Renal cortex interstitium (tissue), 15 donors: ENCODE measurements around the gene B3GNT3. TPM values are rescaled to one million over a fixed set of nuclear protein-coding genes. Genes with fewer than 3 reads are reported as not detected.

Source experiments
- DNase-seq, 11 donors: peaks; one replicate each; pipeline ENCODE4 v3.0.0-alpha.2; 2013; ENCODE audit warnings: low read depth in 9 of 11, low spot score in 4 of 11; ENCODE audit errors: extremely low read depth in 1 of 11
- long read RNA-seq, 16 experiments: transcript quantifications; one replicate each; lab custom pipeline, GENCODE V29; 2026
- polyA plus RNA-seq, 3 donors: library from polyadenylated mRNA; unstranded; fragments of 120-200 nt; gene quantifications; one replicate each; pipeline ENCODE4 v1.2.1, GENCODE V29; 2013; ENCODE audit not compliant: insufficient read length in 3 of 3

B3GNT3 gene
- polyA plus RNA-seq = 1 to 10 TPM; 7.3 to 8.8 (median 7.4) TPM
- long read RNA-seq, donor 1, partial matches to known transcripts = 0 of 1 reads
- long read RNA-seq, donor 1, other reads (novel, unspliced or antisense) = 0 of 1 reads
- long read RNA-seq, donor 2, partial matches to known transcripts = 0 of 3 reads
- long read RNA-seq, donor 2, other reads (novel, unspliced or antisense) = 0 of 3 reads
- long read RNA-seq, donor 3, transcript B3GNT3-201 (3 exons, 2,226 nt) = major isoform, 9 of 9 reads
- long read RNA-seq, donor 3, partial matches to known transcripts = 0 of 9 reads
- long read RNA-seq, donor 3, other reads (novel, unspliced or antisense) = 0 of 9 reads
- long read RNA-seq, donor 4, partial matches to known transcripts = 0 of 3 reads
- long read RNA-seq, donor 4, other reads (novel, unspliced or antisense) = 0 of 3 reads
- long read RNA-seq, donor 5, transcript B3GNT3-201 (3 exons, 2,226 nt) = major isoform, 5 of 5 reads
- long read RNA-seq, donor 5, partial matches to known transcripts = 0 of 5 reads
- long read RNA-seq, donor 5, other reads (novel, unspliced or antisense) = 0 of 5 reads
- long read RNA-seq, donor 6, partial matches to known transcripts = 0 of 1 reads
- long read RNA-seq, donor 6, other reads (novel, unspliced or antisense) = 0 of 1 reads
- long read RNA-seq, donor 7, partial matches to known transcripts = 0 of 2 reads
- long read RNA-seq, donor 7, other reads (novel, unspliced or antisense) = 0 of 2 reads
- long read RNA-seq, donor 8 = 0 reads
- long read RNA-seq, donor 9, partial matches to known transcripts = 0 of 1 reads
- long read RNA-seq, donor 9, other reads (novel, unspliced or antisense) = 0 of 1 reads
- long read RNA-seq, donor 10, partial matches to known transcripts = 0 of 3 reads
- long read RNA-seq, donor 10, other reads (novel, unspliced or antisense) = 0 of 3 reads
- long read RNA-seq, donor 11, partial matches to known transcripts = 0 of 1 reads
- long read RNA-seq, donor 11, other reads (novel, unspliced or antisense) = 0 of 1 reads
- long read RNA-seq, donor 12, partial matches to known transcripts = 0 of 3 reads
- long read RNA-seq, donor 12, other reads (novel, unspliced or antisense) = 0 of 3 reads
- long read RNA-seq, donor 13, partial matches to known transcripts = 8 of 12 reads
- long read RNA-seq, donor 13, other reads (novel, unspliced or antisense) = 0 of 12 reads
- long read RNA-seq, donor 14, partial matches to known transcripts = 0 of 2 reads
- long read RNA-seq, donor 14, other reads (novel, unspliced or antisense) = 0 of 2 reads
- long read RNA-seq, donor 15, partial matches to known transcripts = 0 of 2 reads
- long read RNA-seq, donor 15, other reads (novel, unspliced or antisense) = 0 of 2 reads
- long read RNA-seq, donor 16, transcript B3GNT3-201 (3 exons, 2,226 nt) = major isoform, 10 of 10 reads
- long read RNA-seq, donor 16, partial matches to known transcripts = 0 of 10 reads
- long read RNA-seq, donor 16, other reads (novel, unspliced or antisense) = 0 of 10 reads

- peak in 4 of 11 donors; percentile 35 to 66 (median 38) for DNase-seq
Observed at GRCh38 chr19:17794731-17795494, at the start of gene B3GNT3. B3GNT3 (plus strand) TSS chr19:17795138; CDS start chr19:17807808, 12,670 bp downstream.

- peak; percentile 54 to 90 (median 87) for DNase-seq
Observed at GRCh38 chr19:17747205-17748098, 47.5 kb upstream of the B3GNT3 start.

GRCh38 chr19:17748884-17749638 lies 45.9 kb upstream of the B3GNT3 start:
- DNase-seq = no peak

GRCh38 chr19:17749912-17750317 lies 45.0 kb upstream of the B3GNT3 start:
- DNase-seq = no peak

GRCh38 chr19:17751103-17751911 lies 43.6 kb upstream of the B3GNT3 start, which contains the start of gene FCHO1:
FCHO1 (plus strand) TSS chr19:17751477; CDS start chr19:17755165, 3,688 bp downstream.
- DNase-seq = no peak

- no peak for DNase-seq
Observed at GRCh38 chr19:17751912-17752273, 43.0 kb upstream of the B3GNT3 start.

GRCh38 chr19:17752865-17753639 lies 41.9 kb upstream of the B3GNT3 start:
- DNase-seq = no peak

- DNase-seq = no peak
Observed at GRCh38 chr19:17753976-17754375, 41.0 kb upstream of the B3GNT3 start.

- no peak for DNase-seq
Observed at GRCh38 chr19:17754634-17755442, 40.1 kb upstream of the B3GNT3 start.

- DNase-seq = no peak
Observed at GRCh38 chr19:17755443-17755890, 39.5 kb upstream of the B3GNT3 start.

- DNase-seq = peak in 1 of 11 donors; percentile 44
Observed at GRCh38 chr19:17755977-17756670, 38.8 kb upstream of the B3GNT3 start.

GRCh38 chr19:17757125-17757524 lies 37.8 kb upstream of the B3GNT3 start:
- DNase-seq = no peak

- DNase-seq = no peak
Observed at GRCh38 chr19:17758515-17758914, 36.4 kb upstream of the B3GNT3 start.
